BE2C (cell line): ENCODE results near the gene KL.

Source experiments
- DNase-seq: peaks from one replicate; pipeline ENCODE4 v3.0.0-alpha.2; 2020
- H3K27me3 ChIP-seq: fragments of 250-450 bp; sonication (Bioruptor Pico); 2 replicates; pipeline ENCODE4 v1.5.1; 2020; ENCODE audit warnings: mild to moderate bottlenecking
- H3K36me3 ChIP-seq: fragments of 250-450 bp; sonication (Bioruptor Pico); 2 replicates; pipeline ENCODE4 v1.5.1; 2020; ENCODE audit warnings: mild to moderate bottlenecking
- H3K4me1 ChIP-seq: fragments of 250-450 bp; sonication (Bioruptor Pico); 2 replicates; pipeline ENCODE4 v1.5.1; 2020
- H3K4me3 ChIP-seq: 2 replicates; pipeline ENCODE4 v1.5.1; 2011; ENCODE audit warnings: low read depth, low read length
- H3K9me3 ChIP-seq: fragments of 250-450 bp; sonication (Bioruptor Pico); 2 replicates; pipeline ENCODE4 v1.5.1; 2020
- CTCF ChIP-seq: IDR thresholded peaks from 2 replicates; pipeline ENCODE4 v1.5.1; 2012; ENCODE audit warnings: mild to moderate bottlenecking, low read depth, low read length

The KL gene

GRCh38 chr13:33034882-33035520 lies 18.8 kb downstream of the KL start:
- TF ChIP-seq CTCF, result no peak
- Histone ChIP-seq H3K4me1 (no peaks in the 10 kb centered on the region), H3K9me3 (no peaks in the 10 kb centered on the region), H3K4me3 (no peak overlapping the region), H3K36me3 (no peaks in the 10 kb centered on the region), H3K27me3 (no peaks in the 10 kb centered on the region)
- no peak for DNase-seq

DNA sequence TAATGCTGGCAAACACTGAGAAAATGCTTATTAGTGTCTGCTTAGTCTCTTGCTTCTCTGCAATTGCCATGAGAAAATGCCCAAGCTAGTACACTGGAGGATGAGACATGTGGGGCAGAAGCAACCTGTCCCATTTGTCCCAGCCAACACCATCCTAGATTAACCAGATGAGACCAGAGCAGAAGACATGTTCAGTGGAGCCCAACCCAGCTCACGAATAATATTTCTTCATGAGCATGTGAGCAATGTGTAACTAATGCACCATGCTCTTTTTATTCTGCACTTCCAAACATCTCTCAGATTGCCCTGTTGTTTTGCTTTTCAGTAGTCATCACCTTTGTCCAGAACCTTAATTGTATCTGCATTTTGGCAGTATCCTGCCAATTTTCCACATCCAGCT lies 21.4 kb downstream of the KL start:
- Histone ChIP-seq H3K9me3 (no peaks in the 10 kb centered on the region), H3K36me3 (no peaks in the 10 kb centered on the region), H3K27me3 (no peaks in the 10 kb centered on the region), H3K4me1 (no peaks in the 10 kb centered on the region), H3K4me3 (no peak overlapping the region)
- DNase-seq, result no peak
- TF ChIP-seq CTCF, result no peak

- no peaks in the 10 kb centered on the region for H3K36me3 ChIP-seq
- H3K9me3 ChIP-seq, result no peaks in the 10 kb centered on the region
- no peaks in the 10 kb centered on the region for H3K27me3 ChIP-seq
- TF ChIP-seq CTCF, result no peak
- DNase-seq, result no peak
- no peaks in the 10 kb centered on the region for H3K4me1 ChIP-seq
- no peak overlapping the region for H3K4me3 ChIP-seq
Measured at GRCh38 chr13:33040090-33040489, 23.9 kb downstream of the KL start.

DNA sequence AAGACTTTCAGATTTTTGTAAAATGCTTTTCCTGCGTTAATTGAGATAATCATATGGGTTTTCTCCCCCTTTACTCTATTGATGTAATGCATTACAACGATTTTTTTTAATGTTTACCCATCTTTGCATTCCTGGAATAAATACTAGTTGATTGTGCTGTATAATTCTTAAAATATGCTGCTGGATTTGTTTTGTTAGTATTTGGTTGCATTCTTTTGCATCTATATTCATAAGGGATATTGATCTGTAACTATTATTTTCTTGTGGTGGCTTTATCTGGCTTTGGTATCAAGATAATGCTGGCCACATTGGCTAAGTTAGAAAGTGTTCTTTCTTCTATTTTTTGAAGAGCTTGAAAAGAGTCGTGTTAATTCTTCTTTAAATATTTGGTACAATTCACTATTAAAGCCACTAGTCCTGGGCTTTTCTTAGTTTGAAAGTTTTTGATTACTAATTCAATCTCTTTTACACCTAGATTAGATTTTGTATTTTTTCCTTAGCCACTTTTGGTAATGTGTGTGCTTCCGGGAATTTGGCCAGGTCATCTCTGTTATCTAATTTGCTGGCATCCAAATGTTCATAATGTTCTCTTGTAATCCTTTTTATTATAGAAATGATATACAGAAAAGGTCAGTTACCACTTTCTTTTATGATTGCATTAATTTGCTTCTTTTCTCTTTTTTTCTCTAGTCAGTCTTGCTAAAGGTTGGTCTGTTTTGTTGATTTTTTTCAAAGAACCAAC lies 29.8 kb downstream of the KL start:
- TF ChIP-seq CTCF, result no peak
- Histone ChIP-seq H3K4me3 (no peak overlapping the region), H3K9me3 (no peaks in the 10 kb centered on the region), H3K36me3 (no peaks in the 10 kb centered on the region), H3K27me3 (no peaks in the 10 kb centered on the region), H3K4me1 (0 out of 2 replicates have a peak, but pooled peaks cover 3% of the 10 kb centered on the region)
- DNase-seq, result no peak

GRCh38 chr13:33050161-33050560 lies 33.9 kb downstream of the KL start:
- no peak for TF ChIP-seq CTCF
- H3K4me1 ChIP-seq, result 0 out of 2 replicates have a peak, but pooled peaks cover 3% of the 10 kb centered on the region
- H3K4me3 ChIP-seq, result no peak overlapping the region
- no peaks in the 10 kb centered on the region for H3K36me3 ChIP-seq
- H3K27me3 ChIP-seq, result no peaks in the 10 kb centered on the region
- H3K9me3 ChIP-seq, result no peaks in the 10 kb centered on the region
- no peak for DNase-seq

- Histone ChIP-seq H3K4me3 (no peak overlapping the region), H3K36me3 (no peaks in the 10 kb centered on the region), H3K27me3 (no peaks in the 10 kb centered on the region), H3K9me3 (no peaks in the 10 kb centered on the region), H3K4me1 (no peaks in the 10 kb centered on the region)
- no peak for DNase-seq
- no peak for TF ChIP-seq CTCF
Measured at GRCh38 chr13:33051632-33052031, 35.4 kb downstream of the KL start.
